GM23338 (cell line): ENCODE results near the gene ANO5. TPM values are rescaled to one million over a fixed set of nuclear protein-coding genes. Genes with fewer than 3 reads are reported as not detected.

Experiments used
- ATAC-seq: fragments of 200-7000 bp; cut with Tn5 transposase; 3 replicates; pipeline ENCODE4 v1.9.1; 2020
- DNase-seq: peaks from one replicate; pipeline ENCODE4 v3.0.0-alpha.2; 2015; ENCODE audit warnings: low spot score
- H2AFZ ChIP-seq: fragments of 200-600 bp; sonication (generic); 2 replicates; pipeline ENCODE4 v1.8.0; 2016; ENCODE audit warnings: antibody characterized with exemption, mild to moderate bottlenecking, moderate library complexity
- H3F3A ChIP-seq: fragments of 200-600 bp; sonication (generic); replicated peaks from 2 replicates; pipeline ENCODE4 v1.8.0; 2017; ENCODE audit warnings: antibody characterized with exemption, mixed run types, low read depth
- H3K27ac ChIP-seq: fragments of 200-600 bp; sonication (generic); 2 replicates; pipeline ENCODE4 v1.6.1; 2016; ENCODE audit warnings: low read depth
- H3K27me3 ChIP-seq: fragments of 200-600 bp; sonication (generic); 2 replicates; pipeline ENCODE4 v1.8.0; 2016; ENCODE audit warnings: mild to moderate bottlenecking, mixed run types, moderate library complexity; ENCODE audit not compliant: insufficient read depth
- H3K36me3 ChIP-seq: fragments of 200-600 bp; sonication (generic); 2 replicates; pipeline ENCODE4 v1.8.0; 2016; ENCODE audit warnings: mild to moderate bottlenecking; ENCODE audit not compliant: insufficient read depth
- H3K4me1 ChIP-seq: fragments of 200-600 bp; sonication (generic); 2 replicates; pipeline ENCODE4 v1.8.0; 2016; ENCODE audit warnings: mild to moderate bottlenecking, moderate library complexity; ENCODE audit not compliant: insufficient read depth
- H3K4me2 ChIP-seq: fragments of 200-600 bp; sonication (generic); 2 replicates; pipeline ENCODE4 v1.7.1; 2017; ENCODE audit warnings: mixed run types
- H3K4me3 ChIP-seq: fragments of 200-600 bp; sonication (generic); 2 replicates; pipeline ENCODE4 v1.6.1; 2016; ENCODE audit warnings: mixed run types
- H3K79me2 ChIP-seq: fragments of 200-600 bp; sonication (generic); replicated peaks from 2 replicates; pipeline ENCODE4 v1.8.0; 2017; ENCODE audit warnings: mild to moderate bottlenecking; ENCODE audit not compliant: insufficient read depth
- H3K9me2 ChIP-seq: fragments of 200-600 bp; sonication (generic); 2 replicates; pipeline ENCODE4 v1.8.0; 2017; ENCODE audit not compliant: insufficient read depth
- H4K20me1 ChIP-seq: fragments of 200-600 bp; sonication (generic); replicated peaks from 2 replicates; pipeline ENCODE4 v1.8.0; 2017; ENCODE audit warnings: mild to moderate bottlenecking; ENCODE audit not compliant: insufficient read depth
- H3K27ac Mint-ChIP-seq: 2 replicates; pipeline ENCODE4 v1.8.0; 2020; ENCODE audit warnings: inconsistent platforms, mild to moderate bottlenecking, moderate library complexity, mixed read lengths
- H3K27me3 Mint-ChIP-seq: 3 replicates; pipeline ENCODE4 v1.8.0; 2022; ENCODE audit warnings: low read depth, mild to moderate bottlenecking, moderate library complexity, mixed read lengths, inconsistent platforms; ENCODE audit not compliant: insufficient read depth, poor library complexity
- H3K36me3 Mint-ChIP-seq: 3 replicates; pipeline ENCODE4 v1.8.0; 2021; ENCODE audit warnings: low read depth, mild to moderate bottlenecking, inconsistent platforms, moderate library complexity, mixed read lengths
- H3K4me1 Mint-ChIP-seq: 3 replicates; pipeline ENCODE4 v1.8.0; 2020; ENCODE audit warnings: mild to moderate bottlenecking, inconsistent platforms, mixed read lengths
- H3K4me3 Mint-ChIP-seq: 3 replicates; pipeline ENCODE4 v1.8.0; 2021; ENCODE audit warnings: moderate library complexity, mild to moderate bottlenecking, inconsistent platforms, mixed read lengths
- H3K9me3 Mint-ChIP-seq: 3 replicates; pipeline ENCODE4 v1.8.0; 2020; ENCODE audit warnings: moderate library complexity, mild to moderate bottlenecking, inconsistent platforms, mixed read lengths
- CREB1 ChIP-seq: fragments of 250-450 bp; sonication (Bioruptor Pico); IDR thresholded peaks from 2 replicates; pipeline ENCODE4 v1.5.0; 2020; ENCODE audit warnings: low read depth, mild to moderate bottlenecking, moderate library complexity
- EZH2 ChIP-seq: fragments of 200-600 bp; sonication (generic); IDR thresholded peaks from one replicate; pipeline ENCODE4 v1.8.0; 2017; ENCODE audit warnings: antibody characterized with exemption, mild to moderate bottlenecking, low read depth; ENCODE audit not compliant: unreplicated experiment
- EZH2phosphoT487 ChIP-seq: fragments of 200-600 bp; sonication (generic); IDR thresholded peaks from one replicate; pipeline ENCODE4 v1.8.1; 2018; ENCODE audit warnings: antibody characterized with exemption; ENCODE audit not compliant: unreplicated experiment
- JUNB ChIP-seq: IDR thresholded peaks from one replicate; pipeline ENCODE4 v1.6.1; 2016; ENCODE audit warnings: antibody characterized with exemption; ENCODE audit not compliant: unreplicated experiment
- NANOG ChIP-seq: IDR thresholded peaks from 2 replicates; pipeline ENCODE4 v1.6.1; 2016; ENCODE audit warnings: antibody characterized with exemption, borderline replicate concordance
- POLR2AphosphoS5 ChIP-seq: IDR thresholded peaks from 2 replicates; pipeline ENCODE4 v1.6.1; 2016; ENCODE audit warnings: antibody characterized with exemption, low read depth
- REST ChIP-seq: IDR thresholded peaks from one replicate; pipeline ENCODE4 v1.6.1; 2018; ENCODE audit warnings: antibody characterized with exemption; ENCODE audit not compliant: unreplicated experiment
- STAT1 ChIP-seq: IDR thresholded peaks from one replicate; pipeline ENCODE4 v1.6.1; 2016; ENCODE audit warnings: antibody characterized with exemption; ENCODE audit not compliant: unreplicated experiment
- ZNF114 ChIP-seq: fragments of 250-450 bp; sonication (Bioruptor Pico); IDR thresholded peaks from 2 replicates; pipeline ENCODE4 v1.5.0; 2020; ENCODE audit warnings: mild to moderate bottlenecking, moderate library complexity
- ZNF331 ChIP-seq: fragments of 250-450 bp; sonication (Bioruptor Pico); IDR thresholded peaks from 2 replicates; pipeline ENCODE4 v1.5.0; 2020; ENCODE audit warnings: low read depth, mild to moderate bottlenecking, moderate library complexity
- ZNF462 ChIP-seq: fragments of 250-450 bp; sonication (Bioruptor Pico); IDR thresholded peaks from 2 replicates; pipeline ENCODE4 v1.5.0; 2020; ENCODE audit warnings: mild to moderate bottlenecking, moderate library complexity
- polyA plus RNA-seq: library from polyadenylated mRNA; unstranded; fragments of >200 nt; fragmentation: Nextera tagmentation; extraction: Ambion mirVana; gene quantifications from 2 replicates; pipeline ENCODE4 v1.2.1, GENCODE V29; 2016
- total RNA-seq: library from RNA; depleted of rRNA; stranded (reverse); fragments of >200 nt; shearing (Covaris generic); gene quantifications from 2 replicates; pipeline ENCODE4 v1.2.3, GENCODE V29; 2014
- TF ChIP-seq, protein P1 (sequence below), 2 experiments: fragments of 200-600 bp in 1 of 2; sonication (generic) in 1 of 2; conservative IDR thresholded peaks; 2 replicates each; pipeline versions ENCODE4 v1.5.1 to v1.6.1; 2016 to 2017; ENCODE audit warnings: antibody characterized with exemption in 2 of 2, low read depth in 2 of 2, mild to moderate bottlenecking in 2 of 2, moderate library complexity in 1 of 2
- TF ChIP-seq, protein P2 (sequence below): IDR thresholded peaks from 2 replicates; pipeline ENCODE4 v1.6.1; 2016; ENCODE audit warnings: antibody characterized with exemption

ANO5 gene
- total and polyA plus RNA-seq, 2 experiments from 2014 or later, result 1.8 to 8.3 TPM

DNA sequence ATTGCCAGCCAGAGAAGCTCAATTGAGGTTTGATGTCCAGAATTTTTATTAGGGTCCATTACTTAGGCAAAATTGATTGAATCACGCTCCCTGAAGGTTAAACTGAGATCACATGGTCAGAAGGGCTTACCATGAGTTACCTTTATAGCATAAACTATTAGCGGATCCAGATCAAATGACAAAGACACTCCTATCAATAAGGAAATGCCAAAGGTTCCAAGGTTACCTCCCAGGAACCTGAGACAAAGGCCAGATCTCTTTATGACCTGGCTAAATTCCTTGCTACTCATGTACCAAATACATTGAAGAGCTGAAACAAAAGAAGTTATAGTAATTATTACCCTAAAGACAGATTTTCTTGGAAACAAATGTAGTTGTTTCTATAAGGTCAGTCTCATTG, 27.8 kb upstream of the ANO5 start:
- H3K27me3 ChIP-seq, result no peaks in the 10 kb centered on the region; the same call in 1 of the 2 replicates
- no peaks in the 10 kb centered on the region for H3F3A ChIP-seq
- H3K36me3 ChIP-seq, result no peaks in the 10 kb centered on the region
- no peak overlapping the region for H3K27ac ChIP-seq
- no peaks in the 10 kb centered on the region for H3K4me1 Mint-ChIP-seq
- H3K27me3 Mint-ChIP-seq, result no peaks in the 10 kb centered on the region
- H3K4me1 ChIP-seq, result no peaks in the 10 kb centered on the region
- H4K20me1 ChIP-seq, result no peaks in the 10 kb centered on the region
- no peak for DNase-seq
- H3K9me2 ChIP-seq, result no peaks in the 10 kb centered on the region
- H3K79me2 ChIP-seq, result no peaks in the 10 kb centered on the region
- no peak overlapping the region for H3K4me3 Mint-ChIP-seq
- no peak overlapping the region for H3K4me3 ChIP-seq
- H3K27ac Mint-ChIP-seq, result no peak overlapping the region
- no peaks in the 10 kb centered on the region for H3K36me3 Mint-ChIP-seq
- no peaks in the 10 kb centered on the region for H3K9me3 Mint-ChIP-seq
- no peak overlapping the region for H3K4me2 ChIP-seq
- ATAC-seq, result no peak
- no peak for TF ChIP-seq JUNB
- TF ChIP-seq ZNF331, result no peak
- TF ChIP-seq CREB1, result no peak
- no peak for TF ChIP-seq NANOG
- TF ChIP-seq STAT1, result no peak
- TF ChIP-seq ZNF114 (CRISPR knock-in tag), result no peak
- TF ChIP-seq, protein P1, sequence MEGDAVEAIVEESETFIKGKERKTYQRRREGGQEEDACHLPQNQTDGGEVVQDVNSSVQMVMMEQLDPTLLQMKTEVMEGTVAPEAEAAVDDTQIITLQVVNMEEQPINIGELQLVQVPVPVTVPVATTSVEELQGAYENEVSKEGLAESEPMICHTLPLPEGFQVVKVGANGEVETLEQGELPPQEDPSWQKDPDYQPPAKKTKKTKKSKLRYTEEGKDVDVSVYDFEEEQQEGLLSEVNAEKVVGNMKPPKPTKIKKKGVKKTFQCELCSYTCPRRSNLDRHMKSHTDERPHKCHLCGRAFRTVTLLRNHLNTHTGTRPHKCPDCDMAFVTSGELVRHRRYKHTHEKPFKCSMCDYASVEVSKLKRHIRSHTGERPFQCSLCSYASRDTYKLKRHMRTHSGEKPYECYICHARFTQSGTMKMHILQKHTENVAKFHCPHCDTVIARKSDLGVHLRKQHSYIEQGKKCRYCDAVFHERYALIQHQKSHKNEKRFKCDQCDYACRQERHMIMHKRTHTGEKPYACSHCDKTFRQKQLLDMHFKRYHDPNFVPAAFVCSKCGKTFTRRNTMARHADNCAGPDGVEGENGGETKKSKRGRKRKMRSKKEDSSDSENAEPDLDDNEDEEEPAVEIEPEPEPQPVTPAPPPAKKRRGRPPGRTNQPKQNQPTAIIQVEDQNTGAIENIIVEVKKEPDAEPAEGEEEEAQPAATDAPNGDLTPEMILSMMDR (conservative IDR thresholded peaks at IDR 0.05; ENCODE audit: low read depth in 2 of 2), result no peak
- TF ChIP-seq EZH2, result no peak
- TF ChIP-seq EZH2phosphoT487, result no peak
- TF ChIP-seq ZNF462 (CRISPR knock-in tag), result no peak
- TF ChIP-seq POLR2AphosphoS5, result no peak
- no peak for TF ChIP-seq REST
- TF ChIP-seq, protein P2, sequence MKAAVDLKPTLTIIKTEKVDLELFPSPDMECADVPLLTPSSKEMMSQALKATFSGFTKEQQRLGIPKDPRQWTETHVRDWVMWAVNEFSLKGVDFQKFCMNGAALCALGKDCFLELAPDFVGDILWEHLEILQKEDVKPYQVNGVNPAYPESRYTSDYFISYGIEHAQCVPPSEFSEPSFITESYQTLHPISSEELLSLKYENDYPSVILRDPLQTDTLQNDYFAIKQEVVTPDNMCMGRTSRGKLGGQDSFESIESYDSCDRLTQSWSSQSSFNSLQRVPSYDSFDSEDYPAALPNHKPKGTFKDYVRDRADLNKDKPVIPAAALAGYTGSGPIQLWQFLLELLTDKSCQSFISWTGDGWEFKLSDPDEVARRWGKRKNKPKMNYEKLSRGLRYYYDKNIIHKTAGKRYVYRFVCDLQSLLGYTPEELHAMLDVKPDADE, result no peak
- H2AFZ ChIP-seq, result 0 out of 2 replicates have a peak overlapping the region, but pooled peaks have one; percentile 82
